ENCODE data around the gene TUBB8B.
"Not testable (repeated sequence)": the region's sequence is repeated elsewhere in the genome, so short reads cannot be mapped to it uniquely, and the experiment has no call there.

Gene TUBB8B

GRCh38 chr18:49176-49665, at the start of gene TUBB8B:
Gene TUBB8B, minus strand, starts transcription at chr18:49615. Its CDS starts 58 bp downstream, at chr18:49557.
- DNase-seq (ENCODE audit: low read depth in 3 of 3, low spot score in 1 of 3) = not testable (repeated sequence)

GRCh38 chr18:97252-97914, 48.0 kb upstream of the TUBB8B start:
- DNase-seq (ENCODE audit: low read depth in 3 of 3, low spot score in 1 of 3) = not testable (repeated sequence)

DNA sequence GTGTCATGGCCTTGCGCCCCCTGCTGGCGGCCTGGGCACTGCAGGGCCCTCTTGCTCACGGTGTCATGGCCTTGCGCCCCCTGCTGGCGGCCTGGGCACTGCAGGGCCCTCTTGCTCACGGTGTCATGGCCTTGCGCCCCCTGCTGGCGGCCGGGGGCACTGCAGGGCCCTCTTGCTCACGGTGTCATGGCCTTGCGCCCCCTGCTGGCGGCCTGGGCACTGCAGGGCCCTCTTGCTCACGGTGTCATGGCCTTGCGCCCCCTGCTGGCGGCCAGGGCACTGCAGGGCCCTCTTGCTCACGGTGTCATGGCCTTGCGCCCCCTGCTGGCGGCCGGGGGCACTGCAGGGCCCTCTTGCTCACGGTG, 47.3 kb upstream of the TUBB8B start:
- not testable (repeated sequence) for DNase-seq (ENCODE audit: low read depth in 3 of 3, low spot score in 1 of 3)

- not testable (repeated sequence) for DNase-seq (ENCODE audit: low read depth in 3 of 3, low spot score in 1 of 3)
Observed at GRCh38 chr18:96101-96766, 46.8 kb upstream of the TUBB8B start.

DNA sequence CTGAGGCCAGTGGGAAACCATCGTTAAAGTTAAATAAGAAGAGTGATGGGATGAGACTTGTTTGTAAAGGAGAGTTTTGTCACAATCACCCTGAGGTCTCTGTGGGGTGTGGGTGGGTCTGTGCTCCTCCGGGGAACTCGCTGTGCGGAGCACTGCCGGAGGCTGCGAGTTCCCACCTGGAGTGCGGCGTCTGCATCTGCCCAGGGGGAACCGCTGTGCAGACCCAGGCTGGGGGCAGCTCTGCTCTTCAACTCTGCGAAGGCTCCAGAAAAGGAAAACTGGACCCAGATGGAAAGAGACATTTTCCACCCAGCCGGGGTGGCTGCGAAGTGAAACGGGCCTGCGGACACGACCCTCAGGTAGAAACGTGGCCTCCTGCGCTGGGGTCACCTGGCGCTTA, 46.2 kb upstream of the TUBB8B start:
- not testable (repeated sequence) for DNase-seq (ENCODE audit: low read depth in 3 of 3, low spot score in 1 of 3)

DNA sequence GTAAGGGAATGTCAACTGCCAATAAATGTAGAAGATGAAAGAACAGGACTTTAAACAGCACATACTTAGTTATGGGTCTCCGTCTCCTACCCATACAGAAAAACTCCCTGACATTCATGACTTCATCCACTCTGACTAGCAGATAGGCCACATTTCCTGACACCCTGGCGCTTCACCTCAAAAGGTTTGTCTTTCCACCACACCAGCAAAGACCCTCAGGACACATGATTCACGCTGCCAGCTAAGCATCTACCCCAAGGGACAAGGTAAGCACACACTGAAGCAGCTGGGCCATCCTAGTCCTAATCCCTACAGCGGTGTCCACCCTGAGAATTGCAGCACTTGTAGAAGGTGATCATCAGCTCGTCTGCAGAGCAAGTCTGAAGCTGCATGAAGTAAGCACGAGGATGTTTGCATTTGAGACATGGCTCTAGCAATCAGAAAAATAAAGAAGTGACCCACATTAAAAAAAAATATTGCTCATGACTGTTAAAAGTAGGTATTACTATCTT, 44.5 kb upstream of the TUBB8B start:
- not testable (repeated sequence) for DNase-seq (ENCODE audit: low read depth in 3 of 3, low spot score in 1 of 3)

DNA sequence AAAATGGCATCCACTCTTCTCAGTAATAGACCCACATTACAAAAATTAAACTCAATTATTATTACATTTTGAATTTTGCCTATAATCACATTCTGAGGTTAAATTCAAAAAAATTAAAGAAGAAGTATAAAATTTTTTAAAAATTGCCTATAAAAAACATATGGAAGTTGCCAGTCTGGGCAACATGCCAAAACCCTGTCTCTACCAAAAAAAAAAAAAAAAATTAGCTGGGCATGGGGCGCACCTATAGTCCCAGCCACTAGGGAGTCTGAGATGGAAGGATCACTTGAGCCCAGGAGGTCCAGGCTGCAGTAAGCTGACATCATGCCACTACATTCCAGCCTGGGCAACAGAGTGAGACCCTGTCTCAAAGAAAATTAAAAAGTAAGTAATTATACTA, 42.1 kb upstream of the TUBB8B start:
- not testable (repeated sequence) for DNase-seq (ENCODE audit: low read depth in 3 of 3, low spot score in 1 of 3)

DNA sequence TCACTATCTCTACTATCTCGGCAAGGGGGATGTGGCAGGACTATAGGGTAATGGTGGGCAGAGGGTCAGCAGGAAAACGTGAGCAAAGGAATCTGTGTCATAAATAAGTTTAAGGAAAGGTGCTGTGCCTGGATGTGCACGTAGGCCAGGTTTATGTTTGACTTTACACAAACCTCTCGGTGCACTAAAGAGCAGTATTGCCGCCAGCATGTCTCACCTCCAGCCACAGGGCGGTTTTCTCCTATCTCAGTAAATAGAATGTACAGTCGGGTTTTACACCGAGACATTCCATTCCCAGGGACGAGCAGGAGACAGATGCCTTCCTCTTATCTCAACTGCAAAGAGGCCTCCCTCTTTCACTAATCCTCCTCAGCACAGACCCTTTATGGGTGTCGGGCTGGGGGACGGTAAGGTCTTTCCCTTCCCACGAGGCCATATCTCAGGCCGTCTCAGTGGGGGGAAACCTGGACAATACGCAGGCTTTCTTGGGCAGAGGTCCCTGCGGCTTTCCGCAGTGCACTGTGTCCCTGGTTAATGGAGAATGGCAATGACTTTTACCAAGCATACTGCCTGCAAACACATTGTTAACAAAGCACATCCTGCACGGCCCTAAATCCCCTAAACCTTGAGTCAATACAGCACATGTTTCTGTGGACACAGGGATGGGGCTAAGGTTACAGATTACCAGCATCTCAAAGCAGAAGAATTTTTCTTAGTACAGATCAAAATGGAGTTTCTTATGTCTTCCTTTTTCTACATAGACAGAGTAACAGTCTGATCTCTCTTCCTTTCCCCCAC, 41.2 kb upstream of the TUBB8B start:
- not testable (repeated sequence) for DNase-seq (ENCODE audit: low read depth in 3 of 3, low spot score in 1 of 3)

GRCh38 chr18:89124-89523, 39.7 kb upstream of the TUBB8B start:
- not testable (repeated sequence) for DNase-seq (ENCODE audit: low read depth in 3 of 3, low spot score in 1 of 3)

- not testable (repeated sequence) for DNase-seq (ENCODE audit: low read depth in 3 of 3, low spot score in 1 of 3)
Observed at GRCh38 chr18:84801-85200, 35.4 kb upstream of the TUBB8B start.

- not testable (repeated sequence) for DNase-seq (ENCODE audit: low read depth in 3 of 3, low spot score in 1 of 3)
Observed at GRCh38 chr18:82626-83209, 33.3 kb upstream of the TUBB8B start.

- not testable (repeated sequence) for DNase-seq (ENCODE audit: low read depth in 3 of 3, low spot score in 1 of 3)
Observed at GRCh38 chr18:80881-81280, 31.5 kb upstream of the TUBB8B start.

- not testable (repeated sequence) for DNase-seq (ENCODE audit: low read depth in 3 of 3, low spot score in 1 of 3)
Observed at GRCh38 chr18:80202-80601, 30.8 kb upstream of the TUBB8B start.

GRCh38 chr18:75525-76160, 26.2 kb upstream of the TUBB8B start:
- not testable (repeated sequence) for DNase-seq (ENCODE audit: low read depth in 3 of 3, low spot score in 1 of 3)

GRCh38 chr18:73181-73777, 23.9 kb upstream of the TUBB8B start:
- DNase-seq (ENCODE audit: low read depth in 3 of 3, low spot score in 1 of 3) = not testable (repeated sequence)

- not testable (repeated sequence) for DNase-seq (ENCODE audit: low read depth in 3 of 3, low spot score in 1 of 3)
Observed at GRCh38 chr18:67701-68100, 18.3 kb upstream of the TUBB8B start.

DNA sequence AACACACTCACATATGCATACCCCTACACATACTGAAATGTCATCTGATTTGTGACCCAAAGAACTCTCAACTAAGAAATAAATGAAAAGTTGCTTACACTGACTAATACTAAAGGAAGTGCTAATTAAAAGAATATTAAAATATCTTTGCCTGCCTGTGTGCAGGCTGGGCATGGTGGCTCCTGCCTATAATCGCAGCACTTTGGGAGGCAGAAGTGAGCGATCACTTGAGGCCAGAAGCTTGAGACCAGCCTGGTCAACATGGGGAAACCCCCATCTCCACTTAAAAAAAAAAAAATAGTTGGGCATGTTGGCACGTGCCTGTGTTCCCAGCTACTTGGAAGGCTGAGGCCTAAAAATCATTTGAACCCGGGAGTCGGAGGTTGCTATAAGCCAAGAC, 14.9 kb upstream of the TUBB8B start:
- not testable (repeated sequence) for DNase-seq (ENCODE audit: low read depth in 3 of 3, low spot score in 1 of 3)

- DNase-seq (ENCODE audit: low read depth in 3 of 3, low spot score in 1 of 3) = not testable (repeated sequence)
Observed at GRCh38 chr18:63656-64055, 14.2 kb upstream of the TUBB8B start.

GRCh38 chr18:54388-54787, 5.0 kb upstream of the TUBB8B start:
- DNase-seq (ENCODE audit: low read depth in 3 of 3, low spot score in 1 of 3) = not testable (repeated sequence)

- not testable (repeated sequence) for DNase-seq (ENCODE audit: low read depth in 3 of 3, low spot score in 1 of 3)
Observed at GRCh38 chr18:48696-49095, 719 bp downstream of the TUBB8B start.
